ENCODE measurements around the gene COL28A1. TPM values are rescaled to one million over a fixed set of nuclear protein-coding genes. Genes with fewer than 3 reads are reported as not detected.

Gene COL28A1
- polyA plus RNA-seq, 1 experiment: 0.04 TPM

DNA sequence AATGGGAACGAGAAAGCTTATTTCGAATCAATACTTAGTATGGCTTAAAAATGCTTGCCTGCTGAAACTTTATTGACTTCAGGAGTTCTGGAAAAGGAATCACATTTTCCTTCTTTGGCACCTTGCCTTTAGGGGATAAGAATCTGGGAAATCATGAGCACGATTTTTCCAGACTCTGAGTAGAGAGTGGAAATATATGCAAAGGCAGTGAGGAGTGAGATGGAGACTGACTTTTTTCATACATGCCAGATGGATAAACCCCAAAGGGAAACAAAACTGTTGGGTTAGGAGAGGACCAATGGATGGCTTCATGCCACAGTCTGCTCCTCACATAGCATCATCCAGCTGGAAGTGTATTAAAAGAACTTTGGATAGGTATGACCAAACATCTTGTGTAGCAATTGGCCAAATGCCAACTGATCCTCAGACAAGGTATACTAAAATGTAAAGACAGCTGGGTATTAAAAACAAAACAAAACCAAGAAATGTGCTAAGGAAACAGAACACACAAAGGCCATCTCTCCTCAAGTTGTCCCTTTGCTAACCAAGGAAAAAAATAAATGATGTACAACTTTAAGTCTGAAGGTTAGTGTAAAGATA, 1.7 kb downstream of the COL28A1 start:
- Histone ChIP-seq H3K27me3 (ENCODE audit: control insufficient read depth, insufficient read depth, low read length) (no peaks in the 10 kb centered on the region), H3K36me3 (ENCODE audit: control insufficient read depth, insufficient read depth, low read length) (no peaks in the 10 kb centered on the region), H3K4me3 (ENCODE audit: low read depth, low read length) (no peak overlapping the region)
- DNase-seq (ENCODE audit: low read depth): no peak
- TF ChIP-seq, protein P1, sequence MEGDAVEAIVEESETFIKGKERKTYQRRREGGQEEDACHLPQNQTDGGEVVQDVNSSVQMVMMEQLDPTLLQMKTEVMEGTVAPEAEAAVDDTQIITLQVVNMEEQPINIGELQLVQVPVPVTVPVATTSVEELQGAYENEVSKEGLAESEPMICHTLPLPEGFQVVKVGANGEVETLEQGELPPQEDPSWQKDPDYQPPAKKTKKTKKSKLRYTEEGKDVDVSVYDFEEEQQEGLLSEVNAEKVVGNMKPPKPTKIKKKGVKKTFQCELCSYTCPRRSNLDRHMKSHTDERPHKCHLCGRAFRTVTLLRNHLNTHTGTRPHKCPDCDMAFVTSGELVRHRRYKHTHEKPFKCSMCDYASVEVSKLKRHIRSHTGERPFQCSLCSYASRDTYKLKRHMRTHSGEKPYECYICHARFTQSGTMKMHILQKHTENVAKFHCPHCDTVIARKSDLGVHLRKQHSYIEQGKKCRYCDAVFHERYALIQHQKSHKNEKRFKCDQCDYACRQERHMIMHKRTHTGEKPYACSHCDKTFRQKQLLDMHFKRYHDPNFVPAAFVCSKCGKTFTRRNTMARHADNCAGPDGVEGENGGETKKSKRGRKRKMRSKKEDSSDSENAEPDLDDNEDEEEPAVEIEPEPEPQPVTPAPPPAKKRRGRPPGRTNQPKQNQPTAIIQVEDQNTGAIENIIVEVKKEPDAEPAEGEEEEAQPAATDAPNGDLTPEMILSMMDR (IDR thresholded peaks at IDR 0.05; ENCODE audit: insufficient read depth, low read depth, low read length): no peak
- CTCF ChIA-PET: interaction anchor here (1.0 to 10.9 kb wide), 2 partner anchors 11 to 109 kb away, joined by 3 to 163 read pairs; no protein-coding TSS in a partner anchor
- POLR2A ChIA-PET: no interaction called here

DNA sequence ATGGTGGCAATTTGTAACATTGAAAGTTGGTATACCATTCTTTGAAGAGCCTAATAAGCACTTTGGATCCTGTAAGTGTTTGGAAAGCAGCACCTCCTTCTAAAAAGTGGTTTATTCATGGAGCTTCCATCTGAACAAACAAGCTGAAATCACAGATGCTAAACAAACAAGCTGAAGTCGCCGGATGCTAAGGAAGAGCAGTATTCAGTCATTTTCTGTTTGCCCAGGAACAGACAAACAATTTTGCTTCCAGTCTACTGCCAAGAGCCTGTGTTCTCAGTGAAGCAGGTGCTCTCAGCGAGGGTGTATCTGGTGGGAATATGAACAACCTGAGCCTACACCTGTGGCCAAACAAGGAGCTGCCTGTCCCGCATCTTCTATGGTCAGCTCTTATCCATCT, 6.3 kb downstream of the COL28A1 start:
- TF ChIP-seq, protein P1 (IDR thresholded peaks at IDR 0.05; ENCODE audit: insufficient read depth, low read depth, low read length): no peak
- no peak for DNase-seq (ENCODE audit: low read depth)
- Histone ChIP-seq H3K36me3 (ENCODE audit: control insufficient read depth, insufficient read depth, low read length) (no peaks in the 10 kb centered on the region), H3K27me3 (ENCODE audit: control insufficient read depth, insufficient read depth, low read length) (no peaks in the 10 kb centered on the region), H3K4me3 (ENCODE audit: low read depth, low read length) (no peak overlapping the region)
- ChIA-PET CTCF (interaction anchor here (1.3 to 1.8 kb wide), 2 partner anchors 28 to 105 kb away, joined by 3 to 7 read pairs; no protein-coding TSS in a partner anchor), POLR2A (interaction anchor here (0.6 to 0.7 kb wide), 2 partner anchors 422 to 436 kb away, joined by 3 to 13 read pairs; no protein-coding TSS in a partner anchor)

DNA sequence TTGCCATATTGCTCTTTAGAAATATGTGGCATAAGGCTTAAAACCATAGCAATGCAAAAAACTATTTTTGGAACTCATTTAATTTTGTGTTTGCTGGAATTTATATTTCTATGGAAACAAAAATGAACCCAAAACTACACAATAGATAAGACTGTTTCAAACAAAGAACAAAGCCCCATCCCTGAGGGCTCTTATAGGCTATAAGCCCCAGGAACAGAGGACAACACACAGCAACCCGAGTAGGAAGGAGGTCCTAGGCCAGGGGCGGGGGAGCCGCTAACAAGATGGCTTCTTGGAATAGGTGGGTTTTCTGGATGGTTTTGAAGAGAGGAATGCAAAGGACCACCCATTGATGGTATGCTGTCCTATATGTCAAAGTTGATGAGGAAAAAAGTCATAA, 8.6 kb downstream of the COL28A1 start:
- no peak for DNase-seq (ENCODE audit: low read depth)
- H3K4me3 ChIP-seq (ENCODE audit: low read depth, low read length): no peak overlapping the region
- ChIA-PET POLR2A (no interaction called here), CTCF (no interaction called here)
- no peaks in the 10 kb centered on the region for H3K27me3 ChIP-seq (ENCODE audit: control insufficient read depth, insufficient read depth, low read length)
- H3K36me3 ChIP-seq (ENCODE audit: control insufficient read depth, insufficient read depth, low read length): no peaks in the 10 kb centered on the region
- TF ChIP-seq, protein P1 (IDR thresholded peaks at IDR 0.05; ENCODE audit: insufficient read depth, low read depth, low read length): no peak

DNA sequence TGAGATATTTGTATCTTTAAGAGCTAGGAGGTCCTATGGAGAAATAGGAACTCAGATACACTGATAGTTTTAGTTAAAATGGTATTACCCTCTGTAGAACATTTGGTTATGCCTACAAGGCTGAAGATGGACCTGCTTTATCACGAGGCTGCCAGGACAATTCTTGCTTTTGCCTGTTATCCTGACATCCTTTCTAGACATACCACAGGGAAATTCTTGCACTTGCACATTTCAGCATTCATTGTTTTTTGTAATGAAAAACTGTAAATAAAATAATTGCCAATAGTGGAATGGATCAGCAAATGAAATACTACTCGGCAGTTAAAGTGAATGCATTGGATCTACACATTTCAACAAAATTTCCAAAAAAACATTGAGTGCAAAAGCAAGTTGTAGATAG, 9.7 kb downstream of the COL28A1 start:
- no peak for DNase-seq (ENCODE audit: low read depth)
- POLR2A ChIA-PET: no interaction called here
- TF ChIP-seq, protein P1 (IDR thresholded peaks at IDR 0.05; ENCODE audit: insufficient read depth, low read depth, low read length): no peak
- CTCF ChIA-PET: interaction anchor here (0.7 kb wide), 1 partner anchor 32 kb away, joined by 3 read pairs; no protein-coding TSS in a partner anchor
- H3K27me3 ChIP-seq (ENCODE audit: control insufficient read depth, insufficient read depth, low read length): no peaks in the 10 kb centered on the region
- no peaks in the 10 kb centered on the region for H3K36me3 ChIP-seq (ENCODE audit: control insufficient read depth, insufficient read depth, low read length)
- H3K4me3 ChIP-seq (ENCODE audit: low read depth, low read length): no peak overlapping the region

DNA sequence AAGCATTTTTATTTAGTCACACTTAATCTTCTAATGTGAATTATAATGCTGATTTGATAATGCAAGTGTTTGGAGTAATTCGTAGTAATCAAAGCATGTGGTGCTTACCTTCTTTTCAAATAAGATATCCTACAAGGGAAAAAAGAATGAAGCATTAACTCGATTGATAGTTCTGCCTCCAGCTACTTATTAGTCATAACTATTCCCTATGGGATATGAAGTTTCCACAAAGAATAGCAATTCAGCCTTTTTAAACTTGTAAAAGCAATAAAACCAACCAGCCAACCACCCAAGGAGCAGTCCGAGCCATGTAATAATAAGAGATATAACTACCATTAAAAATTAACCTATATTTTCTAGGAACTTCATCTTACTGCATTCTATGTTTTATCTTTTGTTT, 11.6 kb downstream of the COL28A1 start:
- H3K4me3 ChIP-seq (ENCODE audit: low read depth, low read length): no peak overlapping the region
- CTCF ChIA-PET: interaction anchor here (0.8 kb wide), 1 partner anchor 100 kb away, joined by 7 read pairs; no protein-coding TSS in a partner anchor
- TF ChIP-seq, protein P1 (IDR thresholded peaks at IDR 0.05; ENCODE audit: insufficient read depth, low read depth, low read length): no peak
- H3K36me3 ChIP-seq (ENCODE audit: control insufficient read depth, insufficient read depth, low read length): no peaks in the 10 kb centered on the region
- no peaks in the 10 kb centered on the region for H3K27me3 ChIP-seq (ENCODE audit: control insufficient read depth, insufficient read depth, low read length)
- no peak for DNase-seq (ENCODE audit: low read depth)
- POLR2A ChIA-PET: no interaction called here

Measured in BJ (cell line).